Parathyroid adenoma (tissue), 2 donors: ENCODE results near the gene CACNA1B.
"Not testable (repeated sequence)": the region's sequence is repeated elsewhere in the genome, so short reads cannot be mapped to it uniquely, and the experiment has no call there.

Experiments
- H2AFZ ChIP-seq: fragments of 300-600 bp; sonication (generic); one replicate; pipeline ENCODE4 v1.7.0; 2017; ENCODE audit warnings: antibody characterized with exemption, mild to moderate bottlenecking
- H3K27ac ChIP-seq: fragments of 300-600 bp; sonication (generic); one replicate; pipeline ENCODE4 v1.7.0; 2017
- H3K27me3 ChIP-seq: fragments of 300-600 bp; sonication (generic); one replicate; pipeline ENCODE4 v1.7.0; 2017; ENCODE audit warnings: low read length; ENCODE audit not compliant: control insufficient read depth, insufficient read depth
- H3K36me3 ChIP-seq: fragments of 300-600 bp; sonication (generic); one replicate; pipeline ENCODE4 v1.7.0; 2017; ENCODE audit warnings: low read length; ENCODE audit not compliant: control insufficient read depth, insufficient read depth
- H3K4me1 ChIP-seq: fragments of 300-600 bp; sonication (generic); one replicate; pipeline ENCODE4 v1.7.0; 2017; ENCODE audit warnings: control low read depth
- H3K4me2 ChIP-seq: fragments of 300-600 bp; sonication (generic); one replicate; pipeline ENCODE4 v1.7.0; 2017; ENCODE audit warnings: low read length
- H3K4me3 ChIP-seq: fragments of 300-600 bp; sonication (generic); one replicate; pipeline ENCODE4 v1.7.0; 2017; ENCODE audit warnings: low read depth, low read length
- H3K79me2 ChIP-seq: fragments of 300-600 bp; sonication (generic); one replicate; pipeline ENCODE4 v1.7.0; 2017; ENCODE audit warnings: control low read depth
- H3K9ac ChIP-seq: fragments of 300-600 bp; sonication (generic); one replicate; pipeline ENCODE4 v1.7.0; 2017; ENCODE audit warnings: mild to moderate bottlenecking
- H3K9me3 ChIP-seq: fragments of 300-600 bp; sonication (generic); one replicate; pipeline ENCODE4 v1.7.0; 2017; ENCODE audit warnings: low read length; ENCODE audit not compliant: control insufficient read depth
- CTCF ChIP-seq: fragments of 300-600 bp; sonication (generic); IDR thresholded peaks from one replicate; pipeline ENCODE4 v1.7.0; 2017; ENCODE audit warnings: antibody characterized with exemption, mild to moderate bottlenecking
- donor health status: primary hyperparathyroidism.

Gene CACNA1B

GRCh38 chr9:138111607-138112006 is 234.0 kb downstream of the CACNA1B start:
- no peak overlapping the region for H3K4me2 ChIP-seq
- H3K27me3 ChIP-seq = no peaks in the 10 kb centered on the region
- no peak for TF ChIP-seq CTCF
- no peaks in the 10 kb centered on the region for H3K4me1 ChIP-seq
- H3K9me3 ChIP-seq = no peaks in the 10 kb centered on the region
- no peak overlapping the region for H3K4me3 ChIP-seq
- no peak overlapping the region for H3K27ac ChIP-seq
- no peak overlapping the region for H3K9ac ChIP-seq
- no peaks in the 10 kb centered on the region for H3K79me2 ChIP-seq
- no peaks in the 10 kb centered on the region for H3K36me3 ChIP-seq
- no peak overlapping the region for H2AFZ ChIP-seq

- Histone ChIP-seq H3K27ac (no peak overlapping the region), H3K4me1 (no peaks in the 10 kb centered on the region), H3K4me3 (no peak overlapping the region), H3K9ac (no peak overlapping the region), H2AFZ (no peak overlapping the region), H3K9me3 (no peaks in the 10 kb centered on the region), H3K79me2 (no peaks in the 10 kb centered on the region), H3K27me3 (no peaks in the 10 kb centered on the region), H3K4me2 (no peak overlapping the region), H3K36me3 (no peaks in the 10 kb centered on the region)
- no peak for TF ChIP-seq CTCF
These were observed 234.6 kb downstream of the CACNA1B start for GRCh38 chr9:138112090-138112748.

GRCh38 chr9:138112791-138113600 is 235.4 kb downstream of the CACNA1B start:
- Histone ChIP-seq H3K4me1 (no peaks in the 10 kb centered on the region), H3K79me2 (no peaks in the 10 kb centered on the region)

GRCh38 chr9:138113701-138114325 is 236.2 kb downstream of the CACNA1B start:
- not testable (repeated sequence) for H3K79me2 ChIP-seq, H2AFZ ChIP-seq, H3K4me2 ChIP-seq, H3K36me3 ChIP-seq, H3K27ac ChIP-seq, H3K4me3 ChIP-seq, H3K4me1 ChIP-seq, H3K9me3 ChIP-seq, H3K27me3 ChIP-seq, H3K9ac ChIP-seq

More at GRCh38 chr9:138112791-138113600, 235.4 kb downstream of the CACNA1B start:
- no peaks in the 10 kb centered on the region for H3K9me3 ChIP-seq
- no peak overlapping the region for H2AFZ ChIP-seq
- H3K9ac ChIP-seq = no peak overlapping the region
- TF ChIP-seq CTCF = no peak
- no peak overlapping the region for H3K4me2 ChIP-seq
- no peak overlapping the region for H3K4me3 ChIP-seq
- no peaks in the 10 kb centered on the region for H3K36me3 ChIP-seq
- H3K27ac ChIP-seq = no peak overlapping the region
- no peaks in the 10 kb centered on the region for H3K27me3 ChIP-seq

GRCh38 chr9:138114501-138115245 is 237.1 kb downstream of the CACNA1B start:
- Histone ChIP-seq H3K4me2 (no peak overlapping the region), H3K27me3 (no peaks in the 10 kb centered on the region), H3K4me3 (no peak overlapping the region), H3K9me3 (no peaks in the 10 kb centered on the region), H3K79me2 (no peaks in the 10 kb centered on the region), H3K9ac (no peak overlapping the region), H3K36me3 (no peaks in the 10 kb centered on the region), H3K4me1 (no peaks in the 10 kb centered on the region), H2AFZ (no peak overlapping the region), H3K27ac (no peak overlapping the region)
- TF ChIP-seq CTCF = no peak
